HL-60 (cell line): ENCODE data around the gene NEBL.

Experiments
- DNase-seq, 2 experiments: peaks; one replicate each; pipeline ENCODE4 v3.0.0-alpha.2; 2010 to 2020; ENCODE audit warnings: low read depth in 1 of 2, low spot score in 1 of 2
- H3K27ac ChIP-seq: fragments of 250-450 bp; sonication (Bioruptor Pico); replicated peaks from 2 replicates; pipeline ENCODE4 v1.5.1; 2020; ENCODE audit warnings: mild to moderate bottlenecking, moderate library complexity
- H3K27me3 ChIP-seq: fragments of 250-450 bp; sonication (Bioruptor Pico); 2 replicates; pipeline ENCODE4 v1.5.1; 2021; ENCODE audit warnings: mild to moderate bottlenecking, moderate library complexity; ENCODE audit not compliant: insufficient read depth, poor library complexity, severe bottlenecking
- H3K4me3 ChIP-seq: replicated peaks from 2 replicates; pipeline ENCODE4 v1.5.1; 2011; ENCODE audit warnings: mild to moderate bottlenecking, control low read depth, low read length; ENCODE audit not compliant: insufficient read depth
- GABPA ChIP-seq: IDR thresholded peaks from 2 replicates; pipeline ENCODE4 v1.6.1; 2012; ENCODE audit warnings: low read depth
- POLR2AphosphoS5 ChIP-seq: IDR thresholded peaks from 2 replicates; pipeline ENCODE4 v1.6.1; 2012; ENCODE audit warnings: low read depth
- SPI1 ChIP-seq: IDR thresholded peaks from 2 replicates; pipeline ENCODE4 v1.6.1; 2012; ENCODE audit warnings: low read depth, mild to moderate bottlenecking, borderline replicate concordance
- TF ChIP-seq, protein P1 (sequence below): IDR thresholded peaks from one replicate; pipeline ENCODE4 v1.5.1; 2011; ENCODE audit warnings: low read length, control low read depth, inconsistent platforms; ENCODE audit not compliant: insufficient read depth
- TF ChIP-seq, protein P2 (sequence below): IDR thresholded peaks from 2 replicates; pipeline ENCODE4 v1.6.1; 2012; ENCODE audit warnings: low read depth; ENCODE audit not compliant: insufficient replicate concordance

Gene NEBL

GRCh38 chr10:20932606-20933126, 35.6 kb upstream of the NEBL start:
- Histone ChIP-seq H3K4me3 (no peak overlapping the region), H3K27ac (no peak overlapping the region), H3K27me3 (no peaks in the 10 kb centered on the region)
- DNase-seq, result no peak
- TF ChIP-seq, protein P1, sequence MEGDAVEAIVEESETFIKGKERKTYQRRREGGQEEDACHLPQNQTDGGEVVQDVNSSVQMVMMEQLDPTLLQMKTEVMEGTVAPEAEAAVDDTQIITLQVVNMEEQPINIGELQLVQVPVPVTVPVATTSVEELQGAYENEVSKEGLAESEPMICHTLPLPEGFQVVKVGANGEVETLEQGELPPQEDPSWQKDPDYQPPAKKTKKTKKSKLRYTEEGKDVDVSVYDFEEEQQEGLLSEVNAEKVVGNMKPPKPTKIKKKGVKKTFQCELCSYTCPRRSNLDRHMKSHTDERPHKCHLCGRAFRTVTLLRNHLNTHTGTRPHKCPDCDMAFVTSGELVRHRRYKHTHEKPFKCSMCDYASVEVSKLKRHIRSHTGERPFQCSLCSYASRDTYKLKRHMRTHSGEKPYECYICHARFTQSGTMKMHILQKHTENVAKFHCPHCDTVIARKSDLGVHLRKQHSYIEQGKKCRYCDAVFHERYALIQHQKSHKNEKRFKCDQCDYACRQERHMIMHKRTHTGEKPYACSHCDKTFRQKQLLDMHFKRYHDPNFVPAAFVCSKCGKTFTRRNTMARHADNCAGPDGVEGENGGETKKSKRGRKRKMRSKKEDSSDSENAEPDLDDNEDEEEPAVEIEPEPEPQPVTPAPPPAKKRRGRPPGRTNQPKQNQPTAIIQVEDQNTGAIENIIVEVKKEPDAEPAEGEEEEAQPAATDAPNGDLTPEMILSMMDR, result no peak
- TF ChIP-seq, protein P2, sequence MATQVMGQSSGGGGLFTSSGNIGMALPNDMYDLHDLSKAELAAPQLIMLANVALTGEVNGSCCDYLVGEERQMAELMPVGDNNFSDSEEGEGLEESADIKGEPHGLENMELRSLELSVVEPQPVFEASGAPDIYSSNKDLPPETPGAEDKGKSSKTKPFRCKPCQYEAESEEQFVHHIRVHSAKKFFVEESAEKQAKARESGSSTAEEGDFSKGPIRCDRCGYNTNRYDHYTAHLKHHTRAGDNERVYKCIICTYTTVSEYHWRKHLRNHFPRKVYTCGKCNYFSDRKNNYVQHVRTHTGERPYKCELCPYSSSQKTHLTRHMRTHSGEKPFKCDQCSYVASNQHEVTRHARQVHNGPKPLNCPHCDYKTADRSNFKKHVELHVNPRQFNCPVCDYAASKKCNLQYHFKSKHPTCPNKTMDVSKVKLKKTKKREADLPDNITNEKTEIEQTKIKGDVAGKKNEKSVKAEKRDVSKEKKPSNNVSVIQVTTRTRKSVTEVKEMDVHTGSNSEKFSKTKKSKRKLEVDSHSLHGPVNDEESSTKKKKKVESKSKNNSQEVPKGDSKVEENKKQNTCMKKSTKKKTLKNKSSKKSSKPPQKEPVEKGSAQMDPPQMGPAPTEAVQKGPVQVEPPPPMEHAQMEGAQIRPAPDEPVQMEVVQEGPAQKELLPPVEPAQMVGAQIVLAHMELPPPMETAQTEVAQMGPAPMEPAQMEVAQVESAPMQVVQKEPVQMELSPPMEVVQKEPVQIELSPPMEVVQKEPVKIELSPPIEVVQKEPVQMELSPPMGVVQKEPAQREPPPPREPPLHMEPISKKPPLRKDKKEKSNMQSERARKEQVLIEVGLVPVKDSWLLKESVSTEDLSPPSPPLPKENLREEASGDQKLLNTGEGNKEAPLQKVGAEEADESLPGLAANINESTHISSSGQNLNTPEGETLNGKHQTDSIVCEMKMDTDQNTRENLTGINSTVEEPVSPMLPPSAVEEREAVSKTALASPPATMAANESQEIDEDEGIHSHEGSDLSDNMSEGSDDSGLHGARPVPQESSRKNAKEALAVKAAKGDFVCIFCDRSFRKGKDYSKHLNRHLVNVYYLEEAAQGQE, result no peak
- TF ChIP-seq POLR2AphosphoS5 (no peak), SPI1 (no peak), GABPA (no peak)

GRCh38 chr10:20931156-20931795, 34.2 kb upstream of the NEBL start:
- Histone ChIP-seq H3K27ac (no peak overlapping the region), H3K27me3 (no peaks in the 10 kb centered on the region), H3K4me3 (no peak overlapping the region)
- TF ChIP-seq, protein P2, result no peak
- DNase-seq, result no peak

DNA sequence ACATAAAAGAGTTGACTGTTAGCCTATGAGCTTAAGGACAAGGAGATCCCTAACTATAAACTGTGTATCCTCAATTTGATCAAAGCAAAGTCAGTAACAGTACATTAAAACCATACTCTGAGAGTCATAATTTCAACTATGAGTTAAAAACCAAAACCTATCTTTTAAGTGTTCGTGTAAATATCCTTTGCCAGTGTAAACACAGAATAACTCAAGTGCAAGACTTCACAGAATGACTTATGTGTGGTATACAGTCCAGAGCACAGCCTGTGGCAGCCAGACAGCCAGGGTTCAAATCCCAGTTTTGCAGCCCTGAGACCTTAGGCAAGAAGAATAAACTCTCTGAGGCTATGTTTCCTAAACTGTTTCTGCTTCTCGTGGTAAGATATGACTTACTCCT, 30.3 kb upstream of the NEBL start:
- TF ChIP-seq POLR2AphosphoS5 (no peak), GABPA (no peak), SPI1 (no peak)
- TF ChIP-seq, protein P2, result no peak
- TF ChIP-seq, protein P1, result no peak
- Histone ChIP-seq H3K27ac (no peak overlapping the region), H3K4me3 (no peak overlapping the region), H3K27me3 (no peaks in the 10 kb centered on the region)
- DNase-seq, result no peak
